HG02840 (cell line): ENCODE results near the gene LRPAP1.
"Not testable (repeated sequence)": the region's sequence is repeated elsewhere in the genome, so short reads cannot be mapped to it uniquely, and the experiment has no call there.

Source experiments
- ATAC-seq: cut with Tn5 transposase; IDR thresholded peaks from one replicate; pipeline ENCODE4 v1.9.1; 2021; ENCODE audit warnings: mild to moderate bottlenecking, moderate library complexity, moderate number of reproducible peaks; ENCODE audit not compliant: unreplicated experiment, low FRiP score

LRPAP1 gene

GRCh38 chr4:3520796-3521600 lies 11.2 kb downstream of the LRPAP1 start:
- ATAC-seq: no peak

GRCh38 chr4:3520276-3520675 lies 11.9 kb downstream of the LRPAP1 start:
- ATAC-seq: no peak

GRCh38 chr4:3519468-3520264 lies 12.6 kb downstream of the LRPAP1 start:
- no peak for ATAC-seq

- ATAC-seq: no peak
Observed at GRCh38 chr4:3518941-3519340, 13.3 kb downstream of the LRPAP1 start.

- ATAC-seq: no peak
Observed at GRCh38 chr4:3518511-3518880, 13.7 kb downstream of the LRPAP1 start.

- no peak for ATAC-seq
Observed at GRCh38 chr4:3517731-3518510, 14.3 kb downstream of the LRPAP1 start.

GRCh38 chr4:3516836-3517730 lies 15.1 kb downstream of the LRPAP1 start:
- ATAC-seq: no peak

- no peak for ATAC-seq
Observed at GRCh38 chr4:3516061-3516835, 16.0 kb downstream of the LRPAP1 start.

GRCh38 chr4:3515646-3516045 lies 16.6 kb downstream of the LRPAP1 start:
- ATAC-seq: no peak

GRCh38 chr4:3514806-3515501 lies 17.3 kb downstream of the LRPAP1 start:
- ATAC-seq: no peak

GRCh38 chr4:3514221-3514780 lies 17.9 kb downstream of the LRPAP1 start:
- no peak for ATAC-seq

GRCh38 chr4:3513807-3514206 lies 18.4 kb downstream of the LRPAP1 start:
- ATAC-seq: no peak

- ATAC-seq: no peak
Observed at GRCh38 chr4:3512719-3513118, 19.5 kb downstream of the LRPAP1 start.

- ATAC-seq: no peak
Observed at GRCh38 chr4:3512279-3512678, 19.9 kb downstream of the LRPAP1 start.

- ATAC-seq: not testable (repeated sequence)
Observed at GRCh38 chr4:3511601-3512000, 20.6 kb downstream of the LRPAP1 start.

GRCh38 chr4:3511187-3511586 lies 21.0 kb downstream of the LRPAP1 start:
- ATAC-seq: no peak

GRCh38 chr4:3510481-3510880 lies 21.7 kb downstream of the LRPAP1 start:
- ATAC-seq: no peak

- ATAC-seq: no peak
Observed at GRCh38 chr4:3508542-3508941, 23.7 kb downstream of the LRPAP1 start.
